GM23248 (cell line): ENCODE measurements around the gene HLA-DRA.

Source experiments
- EZH2 ChIP-seq: fragments of 200-600 bp; sonication (generic); IDR thresholded peaks from 2 replicates; pipeline ENCODE4 v1.6.1; 2018; ENCODE audit warnings: antibody characterized with exemption, mild to moderate bottlenecking; ENCODE audit not compliant: insufficient read depth, poor library complexity, severe bottlenecking
- EZH2phosphoT487 ChIP-seq: fragments of 200-600 bp; sonication (generic); IDR thresholded peaks from 2 replicates; pipeline ENCODE4 v1.6.1; 2018; ENCODE audit warnings: antibody characterized with exemption, moderate library complexity, mild to moderate bottlenecking, low read depth; ENCODE audit not compliant: insufficient read depth

- TF ChIP-seq EZH2 = no peak
- no peak for TF ChIP-seq EZH2phosphoT487
Observed at GRCh38 chr6:32461493-32461892, 21.8 kb downstream of the HLA-DRA start.
